Measurements from ENCODE around the gene LMX1A.

- TF ChIP-seq POLR2A (IDR thresholded peaks at IDR 0.05; ENCODE audit: extremely low read depth, insufficient read length): no peak
- no peak for TF ChIP-seq CTCF (IDR thresholded peaks at IDR 0.05; ENCODE audit: low read depth, low read length)
Measured at GRCh38 chr1:165224504-165224903, 132.0 kb downstream of the LMX1A start.

Data from NB4 (cell line).